GM12878 (cell line): ENCODE measurements around the gene ACER3. TPM values are rescaled to one million over a fixed set of nuclear protein-coding genes. Genes with fewer than 3 reads are reported as not detected.

ENCODE experiments used
- ATAC-seq: fragments of 200-7000 bp; cut with Tn5 transposase; 3 replicates; pipeline ENCODE4 v1.9.1; 2020; ENCODE audit warnings: mild to moderate bottlenecking, moderate library complexity
- BruUV-seq: library from RNA; stranded (reverse); fragments of 400-500 nt; replicated peaks from 2 replicates; lab custom pipeline; 2021; lab: Mats Ljungman, UMichigan
- CTCF ChIA-PET: fragments of 300-600 bp; sonication (Branson Sonifier 250); formaldehyde crosslinking; extraction: SDS; loops from one replicate; lab custom pipeline; 2021; ENCODE audit warnings: inconsistent platforms; lab: Yijun Ruan, JAX
- POLR2A ChIA-PET: fragments of 350-600 bp; formaldehyde crosslinking; extraction: SDS; loops from one replicate; lab custom pipeline; 2021; ENCODE audit warnings: inconsistent platforms; lab: Charles Lee
- RAD21 ChIA-PET: fragments of 300-600 bp; sonication (Branson Sonifier 250); formaldehyde crosslinking; loops from one replicate; lab custom pipeline; 2023; ENCODE audit warnings: antibody characterized with exemption; ENCODE audit not compliant: unreplicated experiment; lab: Charles Lee
- SMC1A ChIA-PET: fragments of 300-600 bp; sonication (Branson Sonifier 250); formaldehyde crosslinking; loops from one replicate; lab custom pipeline; 2023; ENCODE audit not compliant: unreplicated experiment, uncharacterized antibody; lab: Charles Lee
- DNase-seq: peaks from one replicate; pipeline ENCODE4 v3.0.0-alpha.2; 2011; ENCODE audit warnings: low read depth, low spot score
- FAIRE-seq: peaks from 3 replicates; lab custom pipeline; 2011; peaks lifted over from hg19 to GRCh38; lab: Jason Lieb, UNC
- H2AFZ ChIP-seq: 2 replicates; pipeline ENCODE4 v1.6.0; 2011; ENCODE audit warnings: low read depth, low read length, control low read depth; ENCODE audit not compliant: control insufficient read depth
- H3K27ac ChIP-seq: 2 replicates; pipeline ENCODE4 v1.5.1; 2011; ENCODE audit warnings: control low read depth; ENCODE audit not compliant: control insufficient read depth, insufficient read depth
- H3K27me3 ChIP-seq, 2 experiments: replicated peaks in 1 of 2; 2 replicates each; pipeline versions ENCODE4 v1.6.0 to v1.6.1; 2011; ENCODE audit warnings: low read length in 1 of 2; ENCODE audit not compliant: control insufficient read depth in 2 of 2, insufficient read depth in 2 of 2
- H3K36me3 ChIP-seq, 2 experiments: 2 replicates each; pipeline ENCODE4 v1.5.1; 2011; ENCODE audit warnings: low read length in 1 of 2; ENCODE audit not compliant: control insufficient read depth in 2 of 2, insufficient read depth in 2 of 2
- H3K4me1 ChIP-seq: 2 replicates; pipeline ENCODE4 v1.6.1; 2011; ENCODE audit warnings: mild to moderate bottlenecking, low read length, moderate library complexity, mixed read lengths; ENCODE audit not compliant: control insufficient read depth, insufficient read depth
- H3K4me2 ChIP-seq: 2 replicates; pipeline ENCODE4 v1.6.0; 2011; ENCODE audit warnings: control low read depth; ENCODE audit not compliant: control insufficient read depth, insufficient read depth
- H3K4me3 ChIP-seq: fragments of 200-600 bp; sonication (generic); 2 replicates; pipeline ENCODE4 v1.5.1; 2016
- H3K79me2 ChIP-seq: 2 replicates; pipeline ENCODE4 v1.6.0; 2011; ENCODE audit warnings: low read length; ENCODE audit not compliant: control insufficient read depth, insufficient read depth
- H3K9ac ChIP-seq: 2 replicates; pipeline ENCODE4 v1.8.0; 2011; ENCODE audit warnings: low read length, control low read depth, mixed read lengths; ENCODE audit not compliant: control insufficient read depth, insufficient read depth
- H3K9me3 ChIP-seq: replicated peaks from 3 replicates; pipeline ENCODE4 v1.5.1; 2011; ENCODE audit warnings: mild to moderate bottlenecking, low read length; ENCODE audit not compliant: control insufficient read depth, insufficient read depth
- H4K20me1 ChIP-seq: 2 replicates; pipeline ENCODE4 v1.6.0; 2011; ENCODE audit not compliant: control insufficient read depth, insufficient read depth
- EED ChIP-seq: sonication (generic); IDR thresholded peaks from 2 replicates; pipeline ENCODE4 v1.6.1; 2016; ENCODE audit warnings: antibody characterized with exemption, low read depth
- ETV6 ChIP-seq, 2 experiments: fragments of 450-650 bp in 1 of 2; IDR thresholded peaks in 1 of 2; conservative IDR thresholded peaks in 1 of 2; 2 replicates each; pipeline ENCODE4 v1.6.1; 2014; ENCODE audit warnings: antibody characterized with exemption in 1 of 2, borderline replicate concordance in 1 of 2, low read depth in 1 of 2, mild to moderate bottlenecking in 1 of 2, moderate library complexity in 1 of 2
- HDAC2 ChIP-seq: fragments of 200-600 bp; sonication (generic); IDR thresholded peaks from 2 replicates; pipeline ENCODE4 v1.6.1; 2017
- JUNB ChIP-seq: IDR thresholded peaks from 2 replicates; pipeline ENCODE4 v1.6.1; 2016; ENCODE audit warnings: antibody characterized with exemption, mild to moderate bottlenecking
- MYB ChIP-seq: fragments of 150-350 bp; IDR thresholded peaks from 2 replicates; pipeline ENCODE4 v1.6.1; 2014; ENCODE audit warnings: mild to moderate bottlenecking, low read depth, low read length, borderline replicate concordance
- NFIC ChIP-seq: IDR thresholded peaks from 2 replicates; pipeline ENCODE4 v1.6.1; 2012; ENCODE audit warnings: low read depth, mild to moderate bottlenecking, inconsistent platforms, low read length, moderate library complexity
- POLR2AphosphoS2 ChIP-seq: IDR thresholded peaks from 2 replicates; pipeline ENCODE4 v1.6.1; 2011; ENCODE audit warnings: low read depth, mild to moderate bottlenecking, low read length, improper control_type of control experiment, moderate library complexity
- SIX5 ChIP-seq: IDR thresholded peaks from 2 replicates; pipeline ENCODE4 v1.6.1; 2011; ENCODE audit warnings: mild to moderate bottlenecking, low read depth, low read length, moderate library complexity; ENCODE audit not compliant: severe bottlenecking
- SMC3 ChIP-seq: IDR thresholded peaks from 2 replicates; pipeline ENCODE4 v1.6.1; 2011; ENCODE audit warnings: low read length, improper control_type of control experiment, borderline replicate concordance
- ZNF207 ChIP-seq: fragments of 450-650 bp; IDR thresholded peaks from 2 replicates; pipeline ENCODE4 v1.6.1; 2014; ENCODE audit warnings: antibody characterized with exemption, mild to moderate bottlenecking, borderline replicate concordance
- WGBS: methylation state at CpG from one replicate; pipeline ENCODE4 v1.1.6; 2016; ENCODE audit warnings: low lambda C conversion rate; ENCODE audit not compliant: insufficient replicate concordance, insufficient coverage; ENCODE audit errors: missing lambda C conversion rate; 5-methylcytosine and 5-hydroxymethylcytosine counted together
- in situ Hi-C: fragments of 300-500 bp; cut with MboI; formaldehyde crosslinking; loops from 9 replicates; pipeline ENCODE4 v1.14.3; 2018; ENCODE audit warnings: mixed read lengths
- intact Hi-C: fragments of 100-400 bp; cut with micrococcal nuclease; formaldehyde crosslinking; loops from one replicate; pipeline ENCODE4 v1.14.2; 2022; ENCODE audit not compliant: unreplicated experiment
- polyA plus RNA-seq, 11 experiments: library from polyadenylated mRNA; depleted of rRNA in 4 of 11; unstranded in 6 of 11; stranded (reverse) in 5 of 11; fragments of >200 nt; fragmentation: Nextera tagmentation in 4 of 11; fragmentation: Illumina TruSeq in 1 of 11; extraction: Ambion mirVana in 4 of 11; extraction: Trizol in 1 of 11; gene quantifications; 1 replicate in 1 of 11; 2 replicates in 10 of 11; pipeline versions ENCODE4 v1.2.1 to v1.2.3, GENCODE V29; 2011 to 2016; ENCODE audit warnings: inconsistent platforms in 2 of 11, missing spikeins in 2 of 11, low read depth in 1 of 11
- total RNA-seq, 4 experiments: library from RNA; depleted of rRNA in 3 of 4; stranded (reverse); fragments of >200 nt in 3 of 4; fragmentation: Illumina TruSeq in 1 of 4; extraction: Trizol in 1 of 4; gene quantifications; 2 replicates each; pipeline versions ENCODE4 v1.2.1 to v1.2.3, GENCODE V29; 2013 to 2021
- TF ChIP-seq, protein P1 (sequence below): fragments of 450-650 bp; IDR thresholded peaks from 2 replicates; pipeline ENCODE4 v1.6.1; 2017; ENCODE audit warnings: mild to moderate bottlenecking
- TF ChIP-seq, protein P2 (sequence below): IDR thresholded peaks from 2 replicates; pipeline ENCODE4 v1.6.1; 2012; ENCODE audit warnings: improper control_type of control experiment, low read depth, low read length; ENCODE audit not compliant: insufficient replicate concordance
- TF ChIP-seq, protein P3 (sequence below): IDR thresholded peaks from 2 replicates; pipeline ENCODE4 v1.6.1; 2012; ENCODE audit warnings: low read length, inconsistent platforms
- TF ChIP-seq, protein P4 (sequence below): IDR thresholded peaks from 2 replicates; pipeline ENCODE4 v1.6.1; 2011; ENCODE audit warnings: low read depth, mild to moderate bottlenecking, low read length, moderate library complexity, borderline replicate concordance; ENCODE audit errors: extremely low read depth

ACER3 gene
- total and polyA plus RNA-seq, 10 of the 15 experiments (the other 5 are each of a cell fraction or from before 2014, with no cell fraction given) = 2.8 to 17.4 (median 10.3) TPM

DNA sequence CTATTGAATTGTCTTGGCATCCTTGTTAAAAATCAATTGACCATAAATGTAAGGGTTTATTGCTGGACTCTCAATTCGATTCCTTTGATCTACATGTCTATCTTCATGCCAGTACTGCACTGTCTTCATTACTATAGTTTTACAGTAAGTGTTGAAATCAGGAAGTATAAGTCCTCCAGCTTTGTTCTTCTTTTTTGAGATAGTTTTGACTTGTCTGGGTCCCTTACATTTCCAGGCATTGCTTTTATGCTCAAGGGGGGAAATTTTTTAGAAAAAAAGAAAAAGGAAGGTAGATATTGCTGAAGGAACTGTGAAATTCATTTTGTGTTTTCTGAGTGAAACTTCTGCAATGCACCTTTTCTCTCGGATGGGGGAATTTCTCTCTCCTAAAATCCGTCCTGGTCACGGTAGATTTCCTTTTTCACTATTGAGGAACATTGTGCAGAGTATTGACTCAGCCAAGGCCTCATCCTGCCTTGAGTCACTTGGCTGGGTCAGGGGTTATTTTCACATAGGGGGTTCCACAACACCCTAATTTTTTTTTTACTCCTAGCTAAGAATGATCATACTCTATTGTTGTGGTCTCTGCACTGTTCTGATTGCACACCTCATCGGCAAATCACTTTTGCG lies 2.8 kb upstream of the ACER3 start:
- no TSS peak for BruUV-seq
- Histone ChIP-seq H3K27ac (no peak overlapping the region; the same call in 1 of the 2 replicates), H3K9ac (no peak overlapping the region), H3K27me3 (no peaks in the 10 kb centered on the region), H3K4me3 (no peak overlapping the region), H3K36me3 (no peaks in the 10 kb centered on the region), H2AFZ (peak overlapping the region; percentile 56), H3K79me2 (peaks cover 4% of the 10 kb centered on the region), H3K4me2 (no peak overlapping the region), H4K20me1 (no peaks in the 10 kb centered on the region), H3K4me1 (peaks cover 8% of the 10 kb centered on the region), H3K9me3 (no peaks in the 10 kb centered on the region)
- ChIA-PET RAD21 (no interaction called here), CTCF (interaction anchor here (0.6 kb wide), 1 partner anchor 29 kb away, joined by 3 read pairs; no protein-coding TSS in a partner anchor), SMC1A (interaction anchor here (1.3 kb wide), 1 partner anchor 35 kb away, joined by 3 read pairs; no protein-coding TSS in a partner anchor), POLR2A (no interaction called here)
- in situ Hi-C loops (no loop called here), intact Hi-C loops (no loop called here)
- FAIRE-seq (no peak), ATAC-seq (no peak), DNase-seq (no peak)
- WGBS = 8% methylated on average over 6 of the region's 6 CpGs
- TF ChIP-seq ETV6 (conservative IDR thresholded peaks at IDR 0.05 in 1 of 2, IDR thresholded peaks at IDR 0.05 in 1 of 2; ENCODE audit: borderline replicate concordance in 1 of 2, low read depth in 1 of 2) (peak in 1 of 2 experiments; percentile 26; a peak in 2 of 4 replicates), EED (peak; percentile 79), MYB (no peak), NFIC (peak; percentile 32; the same call in 1 of the 2 replicates), SMC3 (no peak), ZNF207 (no peak), SIX5 (no peak), HDAC2 (no peak), POLR2AphosphoS2 (no peak), JUNB (peak; percentile 43; the same call in 1 of the 2 replicates)
- TF ChIP-seq, protein P1, sequence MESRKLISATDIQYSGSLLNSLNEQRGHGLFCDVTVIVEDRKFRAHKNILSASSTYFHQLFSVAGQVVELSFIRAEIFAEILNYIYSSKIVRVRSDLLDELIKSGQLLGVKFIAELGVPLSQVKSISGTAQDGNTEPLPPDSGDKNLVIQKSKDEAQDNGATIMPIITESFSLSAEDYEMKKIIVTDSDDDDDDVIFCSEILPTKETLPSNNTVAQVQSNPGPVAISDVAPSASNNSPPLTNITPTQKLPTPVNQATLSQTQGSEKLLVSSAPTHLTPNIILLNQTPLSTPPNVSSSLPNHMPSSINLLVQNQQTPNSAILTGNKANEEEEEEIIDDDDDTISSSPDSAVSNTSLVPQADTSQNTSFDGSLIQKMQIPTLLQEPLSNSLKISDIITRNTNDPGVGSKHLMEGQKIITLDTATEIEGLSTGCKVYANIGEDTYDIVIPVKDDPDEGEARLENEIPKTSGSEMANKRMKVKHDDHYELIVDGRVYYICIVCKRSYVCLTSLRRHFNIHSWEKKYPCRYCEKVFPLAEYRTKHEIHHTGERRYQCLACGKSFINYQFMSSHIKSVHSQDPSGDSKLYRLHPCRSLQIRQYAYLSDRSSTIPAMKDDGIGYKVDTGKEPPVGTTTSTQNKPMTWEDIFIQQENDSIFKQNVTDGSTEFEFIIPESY = no peak
- TF ChIP-seq, protein P2, sequence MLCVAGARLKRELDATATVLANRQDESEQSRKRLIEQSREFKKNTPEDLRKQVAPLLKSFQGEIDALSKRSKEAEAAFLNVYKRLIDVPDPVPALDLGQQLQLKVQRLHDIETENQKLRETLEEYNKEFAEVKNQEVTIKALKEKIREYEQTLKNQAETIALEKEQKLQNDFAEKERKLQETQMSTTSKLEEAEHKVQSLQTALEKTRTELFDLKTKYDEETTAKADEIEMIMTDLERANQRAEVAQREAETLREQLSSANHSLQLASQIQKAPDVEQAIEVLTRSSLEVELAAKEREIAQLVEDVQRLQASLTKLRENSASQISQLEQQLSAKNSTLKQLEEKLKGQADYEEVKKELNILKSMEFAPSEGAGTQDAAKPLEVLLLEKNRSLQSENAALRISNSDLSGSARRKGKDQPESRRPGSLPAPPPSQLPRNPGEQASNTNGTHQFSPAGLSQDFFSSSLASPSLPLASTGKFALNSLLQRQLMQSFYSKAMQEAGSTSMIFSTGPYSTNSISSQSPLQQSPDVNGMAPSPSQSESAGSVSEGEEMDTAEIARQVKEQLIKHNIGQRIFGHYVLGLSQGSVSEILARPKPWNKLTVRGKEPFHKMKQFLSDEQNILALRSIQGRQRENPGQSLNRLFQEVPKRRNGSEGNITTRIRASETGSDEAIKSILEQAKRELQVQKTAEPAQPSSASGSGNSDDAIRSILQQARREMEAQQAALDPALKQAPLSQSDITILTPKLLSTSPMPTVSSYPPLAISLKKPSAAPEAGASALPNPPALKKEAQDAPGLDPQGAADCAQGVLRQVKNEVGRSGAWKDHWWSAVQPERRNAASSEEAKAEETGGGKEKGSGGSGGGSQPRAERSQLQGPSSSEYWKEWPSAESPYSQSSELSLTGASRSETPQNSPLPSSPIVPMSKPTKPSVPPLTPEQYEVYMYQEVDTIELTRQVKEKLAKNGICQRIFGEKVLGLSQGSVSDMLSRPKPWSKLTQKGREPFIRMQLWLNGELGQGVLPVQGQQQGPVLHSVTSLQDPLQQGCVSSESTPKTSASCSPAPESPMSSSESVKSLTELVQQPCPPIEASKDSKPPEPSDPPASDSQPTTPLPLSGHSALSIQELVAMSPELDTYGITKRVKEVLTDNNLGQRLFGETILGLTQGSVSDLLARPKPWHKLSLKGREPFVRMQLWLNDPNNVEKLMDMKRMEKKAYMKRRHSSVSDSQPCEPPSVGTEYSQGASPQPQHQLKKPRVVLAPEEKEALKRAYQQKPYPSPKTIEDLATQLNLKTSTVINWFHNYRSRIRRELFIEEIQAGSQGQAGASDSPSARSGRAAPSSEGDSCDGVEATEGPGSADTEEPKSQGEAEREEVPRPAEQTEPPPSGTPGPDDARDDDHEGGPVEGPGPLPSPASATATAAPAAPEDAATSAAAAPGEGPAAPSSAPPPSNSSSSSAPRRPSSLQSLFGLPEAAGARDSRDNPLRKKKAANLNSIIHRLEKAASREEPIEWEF = no peak
- TF ChIP-seq, protein P3, sequence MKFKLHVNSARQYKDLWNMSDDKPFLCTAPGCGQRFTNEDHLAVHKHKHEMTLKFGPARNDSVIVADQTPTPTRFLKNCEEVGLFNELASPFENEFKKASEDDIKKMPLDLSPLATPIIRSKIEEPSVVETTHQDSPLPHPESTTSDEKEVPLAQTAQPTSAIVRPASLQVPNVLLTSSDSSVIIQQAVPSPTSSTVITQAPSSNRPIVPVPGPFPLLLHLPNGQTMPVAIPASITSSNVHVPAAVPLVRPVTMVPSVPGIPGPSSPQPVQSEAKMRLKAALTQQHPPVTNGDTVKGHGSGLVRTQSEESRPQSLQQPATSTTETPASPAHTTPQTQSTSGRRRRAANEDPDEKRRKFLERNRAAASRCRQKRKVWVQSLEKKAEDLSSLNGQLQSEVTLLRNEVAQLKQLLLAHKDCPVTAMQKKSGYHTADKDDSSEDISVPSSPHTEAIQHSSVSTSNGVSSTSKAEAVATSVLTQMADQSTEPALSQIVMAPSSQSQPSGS = peak; percentile 32; the same call in 1 of the 2 replicates
- TF ChIP-seq, protein P4, sequence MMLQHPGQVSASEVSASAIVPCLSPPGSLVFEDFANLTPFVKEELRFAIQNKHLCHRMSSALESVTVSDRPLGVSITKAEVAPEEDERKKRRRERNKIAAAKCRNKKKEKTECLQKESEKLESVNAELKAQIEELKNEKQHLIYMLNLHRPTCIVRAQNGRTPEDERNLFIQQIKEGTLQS = no peak
